Mucosa of descending colon (tissue), 3 donors: Measurements from ENCODE around the gene ATAD1. TPM values are rescaled to one million over a fixed set of nuclear protein-coding genes. Genes with fewer than 3 reads are reported as not detected.

Source experiments
- ATAC-seq: fragments of 200-7000 bp; cut with Tn5 transposase; one replicate; pipeline ENCODE4 v1.9.1; 2020; ENCODE audit warnings: mild to moderate bottlenecking, moderate library complexity
- DNase-seq, 3 donors: peaks; one replicate each; pipeline ENCODE4 v3.0.0-alpha.2; 2020
- H3K36me3 ChIP-seq: fragments of 200-600 bp; one replicate; pipeline ENCODE4 v1.8.0; 2021; ENCODE audit warnings: low read depth, mild to moderate bottlenecking
- H3K4me1 ChIP-seq: fragments of 200-600 bp; one replicate; pipeline ENCODE4 v1.8.0; 2021; ENCODE audit warnings: low read depth, mild to moderate bottlenecking
- H3K4me3 ChIP-seq: fragments of 200-600 bp; one replicate; pipeline ENCODE4 v1.8.0; 2021; ENCODE audit warnings: mild to moderate bottlenecking
- H3K9me3 ChIP-seq: fragments of 200-600 bp; one replicate; pipeline ENCODE4 v1.8.0; 2021; ENCODE audit warnings: mild to moderate bottlenecking
- CTCF ChIP-seq: fragments of 200-600 bp; IDR thresholded peaks from one replicate; pipeline ENCODE4 v1.8.0; 2022; ENCODE audit warnings: antibody characterized with exemption, mild to moderate bottlenecking
- intact Hi-C, 2 donors: fragments of 100-400 bp; cut with DNase I in 1 of 2; cut with micrococcal nuclease in 1 of 2; formaldehyde crosslinking; loops; one replicate each; pipeline versions ENCODE4 v1.11.0 to v1.11.1; 2022; cut with DNase I, micrococcal nuclease
- total RNA-seq, 3 donors: library from RNA; stranded (reverse); fragmentation: NEBNext Ultra II Directional in 2 of 3; extraction: Animal tissue kit (Norgen Biotek cat#: 25700) in 2 of 3; gene quantifications; one replicate each; pipeline versions ENCODE4 v1.2.1 to v1.2.4, GENCODE V29; 2021 to 2023
- donor health status: DM: no; HTN: no; CAD: no; lungs with moderate emphysema.
- donor health status: DM: no; HTN: no; CAD: no.
- donor health status: DM: no; HTN: yes; CAD: no.

Gene ATAD1
- total RNA-seq, 3 donors from 2014 or later: 47.7 to 60.6 (median 51.6) TPM

GRCh38 chr10:87707254-87707653, 110.8 kb downstream of the ATAD1 start:
- DNase-seq: no peak
- H3K9me3 ChIP-seq: no peaks in the 10 kb centered on the region
- H3K36me3 ChIP-seq: no peaks in the 10 kb centered on the region
- no peak for TF ChIP-seq CTCF
- intact Hi-C loops: no loop called here
- no peak for ATAC-seq
- no peak overlapping the region for H3K4me3 ChIP-seq
- peaks cover 7% of the 10 kb centered on the region for H3K4me1 ChIP-seq

GRCh38 chr10:87706731-87707130, 111.3 kb downstream of the ATAD1 start:
- ATAC-seq (no peak), DNase-seq (no peak)
- Histone ChIP-seq H3K36me3 (no peaks in the 10 kb centered on the region), H3K4me1 (peaks cover 12% of the 10 kb centered on the region), H3K9me3 (no peaks in the 10 kb centered on the region), H3K4me3 (no peak overlapping the region)
- TF ChIP-seq CTCF: no peak
- intact Hi-C loops: no loop called here

GRCh38 chr10:87705339-87705738, 112.7 kb downstream of the ATAD1 start:
- intact Hi-C loops: no loop called here
- no peak for DNase-seq
- Histone ChIP-seq H3K4me3 (no peak overlapping the region), H3K4me1 (peaks cover 12% of the 10 kb centered on the region), H3K9me3 (no peaks in the 10 kb centered on the region), H3K36me3 (no peaks in the 10 kb centered on the region)
- no peak for TF ChIP-seq CTCF
- ATAC-seq: no peak

- ATAC-seq (no peak), DNase-seq (no peak)
- intact Hi-C loops: no loop called here
- Histone ChIP-seq H3K4me3 (no peak overlapping the region), H3K9me3 (no peaks in the 10 kb centered on the region), H3K36me3 (no peaks in the 10 kb centered on the region), H3K4me1 (peaks cover 12% of the 10 kb centered on the region)
- no peak for TF ChIP-seq CTCF
Observed at GRCh38 chr10:87703771-87704170, 114.3 kb downstream of the ATAD1 start.

- intact Hi-C loops: no loop called here
- Histone ChIP-seq H3K4me3 (no peak overlapping the region), H3K36me3 (no peaks in the 10 kb centered on the region), H3K4me1 (peaks cover 13% of the 10 kb centered on the region), H3K9me3 (no peaks in the 10 kb centered on the region)
- ATAC-seq (peak; percentile 68), DNase-seq (peak in 1 of 3 donors; percentile 22)
- no peak for TF ChIP-seq CTCF
Observed at GRCh38 chr10:87702973-87703294, 115.1 kb downstream of the ATAD1 start.

- Histone ChIP-seq H3K36me3 (no peaks in the 10 kb centered on the region), H3K4me3 (no peak overlapping the region), H3K4me1 (peaks cover 18% of the 10 kb centered on the region), H3K9me3 (no peaks in the 10 kb centered on the region)
- intact Hi-C loops: no loop called here
- peak; percentile 62 for ATAC-seq
- no peak for TF ChIP-seq CTCF
- DNase-seq: peak in 2 of 3 donors; percentile 23 to 46
Observed at GRCh38 chr10:87702260-87702972, 115.6 kb downstream of the ATAD1 start.
